HCT116 (cell line): Measurements from ENCODE around the gene EBI3. TPM values are rescaled to one million over a fixed set of nuclear protein-coding genes. Genes with fewer than 3 reads are reported as not detected.

Experiments
- ATAC-seq: fragments of 200-7000 bp; cut with Tn5 transposase; 2 replicates; pipeline ENCODE4 v1.9.1; 2020; ENCODE audit warnings: mild to moderate bottlenecking, moderate library complexity
- BruUV-seq: library from RNA; stranded (reverse); fragments of 400-500 nt; replicated peaks from 2 replicates; lab custom pipeline; 2021; lab: Mats Ljungman, UMichigan
- CTCF ChIA-PET: fragments of 300-600 bp; sonication (Branson Sonifier 250); formaldehyde crosslinking; loops from one replicate; lab custom pipeline; 2021; ENCODE audit warnings: antibody characterized with exemption; lab: Charles Lee
- POLR2A ChIA-PET: fragments of 300-600, 350-600 bp; sonication (Branson Sonifier 250); formaldehyde crosslinking; loops from one replicate; lab custom pipeline; 2021; ENCODE audit warnings: antibody characterized with exemption; lab: Charles Lee
- RAD21 ChIA-PET, 2 experiments: fragments of 300-600 bp; sonication (Branson Sonifier 250); formaldehyde crosslinking; loops; one replicate each; lab custom pipeline; 2023; ENCODE audit warnings: low total read pairs in 2 of 2; ENCODE audit not compliant: uncharacterized antibody in 2 of 2, unreplicated experiment in 2 of 2, low non-redundant PET in 1 of 2; lab: Charles Lee
- DNase-seq: peaks from one replicate; pipeline ENCODE4 v3.0.0-alpha.2; 2010; ENCODE audit warnings: low read depth, low spot score
- H2AFZ ChIP-seq: fragments of 200-600 bp; shearing (Covaris generic), sonication (generic); 2 replicates; pipeline ENCODE4 v1.6.1; 2017; ENCODE audit warnings: low read depth, mixed run types, mixed read lengths, antibody characterized with exemption, low read length; ENCODE audit not compliant: poor library complexity, severe bottlenecking
- H3K27ac ChIP-seq: 2 replicates; pipeline ENCODE4 v1.5.1; 2012; ENCODE audit warnings: low read depth, low read length
- H3K27me3 ChIP-seq: fragments of 200-600 bp; sonication (generic); 2 replicates; pipeline ENCODE4 v1.6.1; 2016; ENCODE audit warnings: mixed run types, low read length, mixed read lengths; ENCODE audit not compliant: insufficient read depth
- H3K36me3 ChIP-seq, 2 experiments: fragments of 200-500 bp in 1 of 2; fragments of 200-600 bp in 1 of 2; sonication (Bioruptor generic) in 1 of 2; sonication (generic) in 1 of 2; 2 replicates each; pipeline versions ENCODE4 v1.5.1 to v1.6.1; 2014 to 2016; ENCODE audit warnings: low read length in 2 of 2, inconsistent platforms in 1 of 2, mixed read lengths in 1 of 2, mixed run types in 1 of 2; ENCODE audit not compliant: insufficient read depth in 2 of 2, control insufficient read depth in 1 of 2
- H3K4me1 ChIP-seq, 2 experiments: fragments of 200-600 bp in 1 of 2; sonication (generic) in 1 of 2; 2 replicates each; pipeline versions ENCODE4 v1.5.1 to v1.6.1; 2012 to 2017; ENCODE audit warnings: low read length in 2 of 2, inconsistent platforms in 1 of 2, mild to moderate bottlenecking in 1 of 2, mixed read lengths in 1 of 2, mixed run types in 1 of 2, moderate library complexity in 1 of 2; ENCODE audit not compliant: insufficient read depth in 2 of 2, control insufficient read depth in 1 of 2
- H3K4me2 ChIP-seq: fragments of 200-600 bp; sonication (generic); 2 replicates; pipeline ENCODE4 v1.6.1; 2017; ENCODE audit warnings: mixed run types, low read length, mixed read lengths
- H3K4me3 ChIP-seq, 2 experiments: fragments of 200-600 bp in 1 of 2; sonication (generic) in 1 of 2; replicated peaks in 1 of 2; 2 replicates each; pipeline ENCODE4 v1.5.1; 2011 to 2016; ENCODE audit warnings: low read length in 2 of 2, control low read depth in 1 of 2, low read depth in 1 of 2, mild to moderate bottlenecking in 1 of 2, mixed read lengths in 1 of 2, mixed run types in 1 of 2
- H3K79me2 ChIP-seq: fragments of 200-600 bp; sonication (generic); 2 replicates; pipeline ENCODE4 v1.6.1; 2017; ENCODE audit warnings: mild to moderate bottlenecking, mixed run types, low read length, moderate library complexity, mixed read lengths; ENCODE audit not compliant: insufficient read depth
- H3K9ac ChIP-seq: fragments of 200-600 bp; sonication (generic); 2 replicates; pipeline ENCODE4 v1.6.1; 2016; ENCODE audit warnings: low read length, mixed read lengths
- H3K9me2 ChIP-seq: fragments of 200-600 bp; sonication (generic), shearing (Covaris generic); 2 replicates; pipeline ENCODE4 v1.6.1; 2017; ENCODE audit warnings: mixed run types, mild to moderate bottlenecking, moderate library complexity; ENCODE audit not compliant: insufficient read depth
- H3K9me3 ChIP-seq, 2 experiments: fragments of 200-500 bp in 1 of 2; fragments of 200-600 bp in 1 of 2; sonication (Bioruptor generic) in 1 of 2; sonication (generic) in 1 of 2; 2 replicates each; pipeline ENCODE4 v1.6.1; 2014 to 2017; ENCODE audit warnings: low read length in 2 of 2, mixed read lengths in 2 of 2, inconsistent platforms in 1 of 2, low read depth in 1 of 2, mild to moderate bottlenecking in 1 of 2, mixed run types in 1 of 2, moderate library complexity in 1 of 2; ENCODE audit not compliant: control insufficient read depth in 1 of 2, insufficient read depth in 1 of 2
- H4K20me1 ChIP-seq: fragments of 200-600 bp; sonication (generic), shearing (Covaris generic); 2 replicates; pipeline ENCODE4 v1.6.1; 2017; ENCODE audit warnings: mixed run types, mild to moderate bottlenecking, moderate library complexity; ENCODE audit not compliant: insufficient read depth
- CBX3 ChIP-seq: IDR thresholded peaks from 2 replicates; pipeline ENCODE4 v1.6.1; 2012; ENCODE audit warnings: low read depth
- CEBPB ChIP-seq: IDR thresholded peaks from 2 replicates; pipeline ENCODE4 v1.6.1; 2012; ENCODE audit warnings: low read depth
- JUND ChIP-seq: IDR thresholded peaks from 2 replicates; pipeline ENCODE4 v1.6.1; 2012
- MAX ChIP-seq: IDR thresholded peaks from 2 replicates; pipeline ENCODE4 v1.6.1; 2012
- RAD21 ChIP-seq: IDR thresholded peaks from 2 replicates; pipeline ENCODE4 v1.6.1; 2012; ENCODE audit warnings: low read depth, mild to moderate bottlenecking
- REST ChIP-seq: IDR thresholded peaks from 2 replicates; pipeline ENCODE4 v1.6.1; 2012; ENCODE audit warnings: low read depth
- SIN3A ChIP-seq: IDR thresholded peaks from 2 replicates; pipeline ENCODE4 v1.6.1; 2012; ENCODE audit warnings: low read depth
- SP1 ChIP-seq: IDR thresholded peaks from 2 replicates; pipeline ENCODE4 v1.6.1; 2012; ENCODE audit warnings: low read depth
- SRF ChIP-seq: IDR thresholded peaks from 2 replicates; pipeline ENCODE4 v1.6.1; 2012; ENCODE audit warnings: low read depth
- TCF7L2 ChIP-seq: IDR thresholded peaks from 2 replicates; pipeline ENCODE4 v1.7.0; 2011; ENCODE audit warnings: borderline replicate concordance, inconsistent platforms; ENCODE audit not compliant: insufficient read depth, insufficient read length; ENCODE audit errors: extremely low read depth
- YY1 ChIP-seq: IDR thresholded peaks from 2 replicates; pipeline ENCODE4 v1.6.1; 2011; ENCODE audit warnings: low read length, low read depth, moderate library complexity, mild to moderate bottlenecking; ENCODE audit not compliant: insufficient replicate concordance; ENCODE audit errors: extremely low read depth
- ZBTB33 ChIP-seq: IDR thresholded peaks from 2 replicates; pipeline ENCODE4 v1.6.1; 2011; ENCODE audit warnings: mild to moderate bottlenecking, low read length, moderate library complexity; ENCODE audit not compliant: insufficient replicate concordance; ENCODE audit errors: extremely low read depth
- ZNF274 ChIP-seq: fragments of 200-500 bp; sonication (Bioruptor generic); IDR thresholded peaks from 2 replicates; pipeline ENCODE4 v1.6.1; 2014; ENCODE audit warnings: mild to moderate bottlenecking, low read depth, low read length, inconsistent platforms
- intact Hi-C: fragments of 100-400 bp; cut with micrococcal nuclease; formaldehyde crosslinking; loops from 2 replicates; pipeline ENCODE4 v1.10.0; 2022
- total RNA-seq: library from RNA; stranded (reverse); gene quantifications from one replicate; pipeline ENCODE4 v1.2.1, GENCODE V29; 2021; ENCODE audit not compliant: unreplicated experiment

Gene EBI3
- total RNA-seq, 1 experiment from 2014 or later, result 1.2 TPM

- TF ChIP-seq YY1 (no peak), SIN3A (no peak), MAX (no peak), ZBTB33 (no peak), TCF7L2 (no peak), REST (no peak), CEBPB (no peak), ZNF274 (no peak), RAD21 (no peak), SP1 (no peak), CBX3 (no peak), SRF (no peak), JUND (no peak)
Measured at GRCh38 chr19:4201798-4202197, 27.5 kb upstream of the EBI3 start.

More at GRCh38 chr19:4201798-4202197, 27.5 kb upstream of the EBI3 start:
- no peaks in the 10 kb centered on the region for H3K9me3 ChIP-seq
- BruUV-seq, result no TSS peak
- no peak overlapping the region for H3K27ac ChIP-seq
- H3K27me3 ChIP-seq, result peaks cover 3% of the 10 kb centered on the region; the same call in 1 of the 2 replicates
- H2AFZ ChIP-seq, result no peak overlapping the region
- no peaks in the 10 kb centered on the region for H4K20me1 ChIP-seq
- no peaks in the 10 kb centered on the region for H3K79me2 ChIP-seq
- CTCF ChIA-PET, result interaction anchor here (1.1 to 2.8 kb wide), 5 partner anchors 15 to 349 kb away, joined by 3 to 17 read pairs (median 10); partner anchors contain the start of gene EEF2
- H3K9ac ChIP-seq, result no peak overlapping the region
- no peaks in the 10 kb centered on the region for H3K36me3 ChIP-seq
- POLR2A ChIA-PET, result interaction anchor here (0.8 kb wide), 1 partner anchor 216 kb away, joined by 4 read pairs; the partner anchor contains the start of gene EEF2
- no peaks in the 10 kb centered on the region for H3K9me2 ChIP-seq
- RAD21 ChIA-PET, result interaction anchor here in 1 of 2 experiments (1.1 kb wide), 1 partner anchor 62 kb away, joined by 3 read pairs; no protein-coding TSS in a partner anchor
- H3K4me2 ChIP-seq, result no peak overlapping the region
- ATAC-seq (no peak), DNase-seq (no peak)
- H3K4me3 ChIP-seq, result no peak overlapping the region
- H3K4me1 ChIP-seq, result peaks cover 8 to 28% of the 10 kb centered on the region in 2 experiments; a peak in 3 of 4 replicates
- intact Hi-C loops, result loop anchor here (10.0 kb wide), 2 partner anchors 477 to 627 kb away; partner anchors contain the start of gene HMG20B
